Naive thymus-derived CD4-positive, alpha-beta T cell (primary cell): ENCODE data around the gene SPINT3. TPM values are rescaled to one million over a fixed set of nuclear protein-coding genes. Genes with fewer than 3 reads are reported as not detected.

Source experiments
- ATAC-seq: fragments of 150-1000 bp; cut with Tn5 transposase; 2 replicates; pipeline ENCODE4 v1.10.0; 2021; ENCODE audit warnings: mild to moderate bottlenecking, moderate library complexity
- CTCF ChIA-PET: fragments of 350-600 bp; sonication (Branson Sonifier 250); formaldehyde crosslinking; loops from one replicate; lab custom pipeline; 2021; ENCODE audit warnings: antibody characterized with exemption; lab: Charles Lee
- POLR2A ChIA-PET: fragments of 350-600 bp; sonication (Branson Sonifier 250); formaldehyde crosslinking; loops from one replicate; lab custom pipeline; 2021; ENCODE audit warnings: antibody characterized with exemption, inconsistent platforms; lab: Charles Lee
- DNase-seq, 9 donors: peaks; one replicate each; pipeline versions ENCODE4 v3.0.0 to v3.0.0-alpha.2; 2020 to 2022; ENCODE audit warnings: mixed read lengths in 1 of 9
- H3K27ac ChIP-seq: one replicate; pipeline ENCODE4 v1.7.0; 2013; ENCODE audit warnings: mild to moderate bottlenecking, low read depth, low read length, moderate library complexity
- H3K27me3 ChIP-seq, 2 donors: one replicate each; pipeline ENCODE4 v1.7.0; 2013; ENCODE audit warnings: low read length in 2 of 2, mild to moderate bottlenecking in 2 of 2, moderate library complexity in 2 of 2; ENCODE audit not compliant: control insufficient read depth in 2 of 2, insufficient read depth in 2 of 2
- H3K36me3 ChIP-seq, 3 experiments: 1 replicate in 2 of 3; 2 replicates in 1 of 3; pipeline ENCODE4 v1.7.0; 2013; ENCODE audit warnings: low read length in 3 of 3, mild to moderate bottlenecking in 3 of 3, moderate library complexity in 1 of 3; ENCODE audit not compliant: insufficient read depth in 3 of 3, control insufficient read depth in 2 of 3
- H3K4me1 ChIP-seq, 2 donors: one replicate each; pipeline ENCODE4 v1.7.0; 2013; ENCODE audit warnings: low read length in 2 of 2, mild to moderate bottlenecking in 2 of 2, moderate library complexity in 1 of 2; ENCODE audit not compliant: control insufficient read depth in 2 of 2, insufficient read depth in 2 of 2
- H3K4me3 ChIP-seq: 2 replicates; pipeline ENCODE4 v1.7.0; 2013; ENCODE audit warnings: mild to moderate bottlenecking, low read length
- H3K9me3 ChIP-seq, 3 experiments: 1 replicate in 2 of 3; 2 replicates in 1 of 3; pipeline ENCODE4 v1.7.0; 2013; ENCODE audit warnings: low read length in 3 of 3; ENCODE audit not compliant: control insufficient read depth in 2 of 3
- H3K27ac Mint-ChIP-seq, 9 donors: one replicate each; pipeline ENCODE4 v1.8.0; 2020 to 2022; ENCODE audit warnings: mixed read lengths in 9 of 9, mild to moderate bottlenecking in 8 of 9, moderate library complexity in 5 of 9, inconsistent platforms in 2 of 9
- H3K27me3 Mint-ChIP-seq, 5 donors: one replicate each; pipeline ENCODE4 v1.8.0; 2021 to 2022; ENCODE audit warnings: mixed read lengths in 5 of 5, mild to moderate bottlenecking in 1 of 5
- H3K36me3 Mint-ChIP-seq, 5 donors: one replicate each; pipeline ENCODE4 v1.8.0; 2020 to 2022; ENCODE audit warnings: mixed read lengths in 5 of 5, mild to moderate bottlenecking in 3 of 5, inconsistent platforms in 1 of 5
- H3K4me1 Mint-ChIP-seq, 7 donors: one replicate each; pipeline ENCODE4 v1.8.0; 2020 to 2022; ENCODE audit warnings: mixed read lengths in 7 of 7, mild to moderate bottlenecking in 3 of 7, inconsistent platforms in 1 of 7
- H3K4me3 Mint-ChIP-seq, 10 donors: one replicate each; pipeline ENCODE4 v1.8.0; 2020 to 2022; ENCODE audit warnings: mild to moderate bottlenecking in 10 of 10, mixed read lengths in 10 of 10, moderate library complexity in 6 of 10, inconsistent platforms in 2 of 10
- H3K9me3 Mint-ChIP-seq, 11 donors: one replicate each; pipeline ENCODE4 v1.8.0; 2020 to 2022; ENCODE audit warnings: mixed read lengths in 11 of 11, mild to moderate bottlenecking in 4 of 11, inconsistent platforms in 1 of 11, moderate library complexity in 1 of 11
- intact Hi-C, 2 donors: fragments of 100-400 bp; cut with micrococcal nuclease; formaldehyde crosslinking; loops; one replicate each; pipeline ENCODE4 v1.15.1; 2023
- polyA plus RNA-seq, 2 donors: library from polyadenylated mRNA; unstranded; fragments of 300-500 nt; fragmentation: Illumina TruSeq; gene quantifications; one replicate each; pipeline ENCODE4 v1.2.3, GENCODE V29; 2021
- total RNA-seq, 6 experiments: library from RNA in 5 of 6; stranded (reverse) in 5 of 6; gene quantifications; 1 replicate in 5 of 6; 2 replicates in 1 of 6; pipeline ENCODE4 v1.2.3 and lab custom pipeline; 2021 to 2026

Gene SPINT3, protein sequence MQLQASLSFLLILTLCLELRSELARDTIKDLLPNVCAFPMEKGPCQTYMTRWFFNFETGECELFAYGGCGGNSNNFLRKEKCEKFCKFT
- total RNA-seq (not detected), polyA plus RNA-seq (not detected), total RNA-seq (lab: John Stamatoyannopoulos, UW) (not detected)

DNA sequence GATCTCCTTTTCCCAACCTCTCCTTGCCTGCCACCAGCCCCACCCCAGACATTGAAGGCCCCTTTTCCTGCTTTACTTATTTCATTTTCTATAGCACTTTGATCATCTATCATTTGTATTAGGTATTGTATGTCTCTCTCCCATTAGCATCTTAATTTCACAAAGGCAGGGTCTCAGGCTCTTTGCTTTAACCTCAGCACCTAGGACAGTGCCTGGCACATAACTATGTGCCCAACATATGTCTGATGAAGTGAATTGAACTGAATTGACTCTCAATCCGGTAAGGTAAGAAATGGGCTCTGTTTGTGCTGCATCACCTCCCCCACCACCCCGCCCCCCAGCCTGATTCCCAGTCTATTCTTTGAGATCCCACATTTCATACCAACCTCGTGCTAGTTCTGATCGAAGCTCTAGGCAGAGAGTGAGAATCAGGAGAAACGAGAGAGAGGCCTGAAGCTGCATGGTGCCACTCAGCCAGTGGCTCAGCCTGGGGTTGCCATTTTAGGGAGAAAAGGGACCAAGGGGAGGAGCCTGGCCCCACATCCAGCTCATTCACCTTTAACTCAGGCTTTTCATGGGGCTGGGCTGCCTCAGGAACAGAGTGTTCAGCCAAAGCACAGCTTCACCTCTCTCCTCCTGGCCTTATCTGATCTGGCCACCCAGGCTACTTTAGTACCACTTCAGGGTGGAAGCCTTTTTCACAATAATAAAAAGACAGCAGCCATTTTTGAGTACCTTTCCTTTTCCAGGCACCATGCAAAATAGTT lies at the start of gene SPINT3:
TSS of gene SPINT3 (minus strand) at position 476 of the 767 bp plus-strand sequence. CDS start at position 462, 14 bp downstream.
- intact Hi-C loops, result no loop called here
- Histone ChIP-seq H3K27ac (no peak within 1 kb of the TSS), H3K36me3 (no peaks in the 10 kb centered on the region), H3K4me1 (no peaks in the 10 kb centered on the region), H3K27me3 (no peaks in the 10 kb centered on the region), H3K4me3 (no peak within 1 kb of the TSS), H3K9me3 (no peaks in the 10 kb centered on the region)
- Mint-ChIP-seq H3K27me3 (peaks cover 17 to 50% (median 30%) of the 10 kb centered on the region in 5 donors), H3K9me3 (peaks cover 0 to 7% (median 0%) of the 10 kb centered on the region in 11 donors), H3K27ac (no peak within 1 kb of the TSS), H3K4me3 (no peak within 1 kb of the TSS), H3K4me1 (no peaks in the 10 kb centered on the region), H3K36me3 (peaks cover 0 to 6% (median 0%) of the 10 kb centered on the region in 5 donors)
- no peak for ATAC-seq
- no peak for DNase-seq
- CTCF ChIA-PET, result no interaction called here
- POLR2A ChIA-PET, result no interaction called here

DNA sequence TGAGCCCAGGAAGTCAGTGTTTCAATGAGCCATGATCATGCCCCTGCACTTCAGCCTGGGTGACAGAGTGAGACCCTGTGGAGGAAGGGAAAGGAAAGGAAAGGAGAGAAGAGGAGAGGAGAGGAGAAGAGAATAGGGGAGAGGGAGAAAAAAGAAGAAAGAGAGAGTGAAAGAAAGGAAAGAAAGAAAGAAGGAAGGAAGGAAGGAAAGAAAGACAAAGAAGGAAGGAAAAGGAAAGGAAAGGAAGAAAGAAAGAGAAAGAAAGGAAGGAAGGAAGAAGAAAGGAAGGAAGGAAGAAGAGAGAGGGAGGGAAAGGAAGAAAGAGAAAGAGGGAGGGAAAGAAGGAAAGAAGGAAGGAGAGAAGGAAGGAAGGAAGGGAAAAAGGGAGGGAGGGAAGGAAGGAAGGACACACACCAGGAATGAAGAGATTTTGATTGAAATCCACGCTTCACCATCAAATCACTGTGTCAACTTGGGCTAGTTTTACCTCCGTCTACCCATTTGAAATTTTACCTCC lies 49.4 kb upstream of the SPINT3 start:
- Histone ChIP-seq H3K4me1 (no peaks in the 10 kb centered on the region), H3K27ac (no peak overlapping the region), H3K27me3 (no peaks in the 10 kb centered on the region), H3K36me3 (no peaks in the 10 kb centered on the region), H3K9me3 (no peaks in the 10 kb centered on the region), H3K4me3 (no peak overlapping the region)
- Mint-ChIP-seq H3K4me3 (no peak overlapping the region), H3K27ac (no peak overlapping the region), H3K4me1 (no peaks in the 10 kb centered on the region), H3K36me3 (no peaks in the 10 kb centered on the region), H3K27me3 (peaks cover 14 to 48% (median 36%) of the 10 kb centered on the region in 5 donors), H3K9me3 (peaks cover 0 to 3% (median 0%) of the 10 kb centered on the region in 11 donors)
- POLR2A ChIA-PET, result no interaction called here
- intact Hi-C loops, result no loop called here
- ATAC-seq (no peak), DNase-seq (no peak)
- CTCF ChIA-PET, result no interaction called here

DNA sequence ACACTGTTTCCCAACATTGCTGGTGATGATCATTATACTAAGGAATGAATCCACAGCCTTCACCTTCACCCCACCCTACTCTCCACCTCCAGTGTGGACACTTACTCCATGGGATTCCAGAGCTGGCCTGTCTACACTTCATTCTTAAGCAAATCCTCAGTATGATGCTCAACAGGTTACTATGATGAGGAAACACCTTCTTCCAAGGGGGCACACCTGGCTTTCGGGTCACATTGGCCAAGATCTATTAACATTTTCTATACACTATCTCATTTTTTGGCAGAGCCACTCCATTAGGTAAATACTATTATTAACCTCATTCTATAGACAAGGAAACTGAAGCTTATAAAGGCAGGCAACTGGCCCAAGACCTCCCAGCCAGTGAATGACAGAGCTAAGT lies 39.8 kb upstream of the SPINT3 start:
- Mint-ChIP-seq H3K36me3 (peaks cover 0 to 2% (median 0%) of the 10 kb centered on the region in 5 donors), H3K4me1 (no peaks in the 10 kb centered on the region), H3K27me3 (peaks cover 3 to 42% (median 22%) of the 10 kb centered on the region in 5 donors), H3K27ac (no peak overlapping the region), H3K9me3 (peaks cover 0 to 7% (median 3%) of the 10 kb centered on the region in 11 donors), H3K4me3 (no peak overlapping the region)
- ChIA-PET CTCF (no interaction called here), POLR2A (no interaction called here)
- Histone ChIP-seq H3K4me1 (no peaks in the 10 kb centered on the region), H3K4me3 (no peak overlapping the region), H3K36me3 (no peaks in the 10 kb centered on the region), H3K27me3 (no peaks in the 10 kb centered on the region), H3K9me3 (no peaks in the 10 kb centered on the region), H3K27ac (no peak overlapping the region)
- intact Hi-C loops, result no loop called here
- no peak for DNase-seq
- no peak for ATAC-seq

DNA sequence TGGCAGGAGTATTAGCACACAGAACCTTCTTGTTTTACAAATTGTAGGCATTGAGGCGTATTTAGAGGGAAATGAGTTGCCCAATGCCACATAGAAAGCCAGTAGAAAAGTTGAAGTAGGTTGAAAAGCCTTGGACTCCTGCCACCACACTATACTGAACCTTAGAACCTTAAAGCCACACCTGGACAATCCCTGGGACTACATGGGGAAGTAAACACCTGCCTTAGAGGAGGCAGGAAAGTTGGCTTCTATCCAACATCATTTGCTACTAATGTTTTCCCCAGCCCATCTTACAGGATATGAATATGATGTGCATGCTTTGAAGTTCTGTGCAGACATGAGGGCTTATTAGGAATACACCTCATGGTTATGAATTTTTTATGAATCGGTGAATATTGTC lies 37.0 kb upstream of the SPINT3 start:
- Mint-ChIP-seq H3K4me3 (no peak overlapping the region), H3K27me3 (peaks cover 9 to 45% (median 24%) of the 10 kb centered on the region in 5 donors), H3K9me3 (peaks cover 0 to 10% (median 4%) of the 10 kb centered on the region in 11 donors), H3K36me3 (peaks cover 0 to 4% (median 0%) of the 10 kb centered on the region in 5 donors), H3K4me1 (no peaks in the 10 kb centered on the region), H3K27ac (no peak overlapping the region)
- H3K27ac ChIP-seq, result no peak overlapping the region
- H3K36me3 ChIP-seq, result no peaks in the 10 kb centered on the region
- ChIA-PET POLR2A (no interaction called here), CTCF (no interaction called here)
- no peaks in the 10 kb centered on the region for H3K4me1 ChIP-seq
- H3K4me3 ChIP-seq, result no peak overlapping the region
- DNase-seq, result no peak
- no peak for ATAC-seq
- intact Hi-C loops, result no loop called here
- no peaks in the 10 kb centered on the region for H3K9me3 ChIP-seq
- H3K27me3 ChIP-seq, result no peaks in the 10 kb centered on the region

DNA sequence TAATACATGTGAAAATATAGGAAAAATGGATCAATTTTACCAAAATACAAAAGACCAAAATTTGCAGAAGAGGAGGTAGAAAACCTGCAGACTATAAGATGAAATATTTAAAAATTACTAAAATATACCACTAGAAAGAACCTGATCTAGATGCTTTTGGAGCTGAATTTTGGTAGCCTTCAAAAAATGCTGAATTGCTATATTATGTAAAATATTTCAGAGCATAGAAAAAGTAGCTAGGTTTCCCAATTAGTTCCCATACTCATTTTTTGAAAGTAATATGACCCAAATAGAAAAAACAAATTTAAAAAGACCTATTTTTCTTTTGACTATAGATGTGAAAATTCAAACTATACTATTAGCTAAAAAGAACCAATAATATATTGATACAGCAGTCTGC lies 35.3 kb upstream of the SPINT3 start:
- Mint-ChIP-seq H3K36me3 (peaks cover 0 to 4% (median 0%) of the 10 kb centered on the region in 5 donors), H3K9me3 (peaks cover 0 to 10% (median 4%) of the 10 kb centered on the region in 11 donors), H3K4me3 (no peak overlapping the region), H3K27me3 (peaks cover 9 to 46% (median 25%) of the 10 kb centered on the region in 5 donors), H3K4me1 (no peaks in the 10 kb centered on the region), H3K27ac (no peak overlapping the region)
- no peak overlapping the region for H3K4me3 ChIP-seq
- H3K9me3 ChIP-seq, result no peaks in the 10 kb centered on the region
- H3K4me1 ChIP-seq, result no peaks in the 10 kb centered on the region
- ATAC-seq, result no peak
- H3K27ac ChIP-seq, result no peak overlapping the region
- ChIA-PET POLR2A (interaction anchor here (0.6 kb wide), 1 partner anchor 73 kb away, joined by 3 read pairs; no protein-coding TSS in a partner anchor), CTCF (no interaction called here)
- H3K27me3 ChIP-seq, result peaks cover 0 to 4% of the 10 kb centered on the region in 2 donors
- H3K36me3 ChIP-seq, result no peaks in the 10 kb centered on the region
- no peak for DNase-seq
- intact Hi-C loops, result no loop called here

DNA sequence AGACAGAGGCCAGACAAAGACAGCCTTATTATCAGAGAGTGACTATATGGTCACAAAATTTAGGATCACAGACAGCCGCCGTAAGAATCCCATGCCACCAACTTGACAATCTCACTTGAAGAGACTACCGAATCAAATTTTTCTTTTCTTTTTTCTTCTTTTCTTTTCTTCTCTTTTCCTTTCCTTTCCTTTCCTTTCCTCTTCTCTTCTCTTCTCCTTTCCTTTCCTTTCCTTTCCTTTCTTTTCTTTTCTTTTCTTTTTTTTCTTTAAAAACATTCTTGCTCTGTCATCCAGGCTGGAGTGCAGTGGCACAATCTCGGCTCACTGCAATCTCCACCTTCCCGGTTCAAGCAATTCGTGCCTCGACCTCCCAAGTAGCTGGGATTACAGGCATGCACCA lies 33.0 kb upstream of the SPINT3 start:
- H3K27me3 ChIP-seq, result peaks cover 0 to 4% of the 10 kb centered on the region in 2 donors
- Mint-ChIP-seq H3K27me3 (peaks cover 17 to 40% (median 33%) of the 10 kb centered on the region in 5 donors), H3K27ac (no peak overlapping the region), H3K4me1 (no peaks in the 10 kb centered on the region), H3K36me3 (peaks cover 0 to 4% (median 0%) of the 10 kb centered on the region in 5 donors), H3K4me3 (no peak overlapping the region), H3K9me3 (peaks cover 0 to 10% (median 4%) of the 10 kb centered on the region in 11 donors)
- DNase-seq, result no peak
- intact Hi-C loops, result loop anchor here in 1 of 2 donors (5.0 kb wide), 1 partner anchor 224 kb away; no protein-coding TSS in a partner anchor
- no peaks in the 10 kb centered on the region for H3K9me3 ChIP-seq
- POLR2A ChIA-PET, result no interaction called here
- ATAC-seq, result no peak
- no peak overlapping the region for H3K4me3 ChIP-seq
- no peak overlapping the region for H3K27ac ChIP-seq
- no peaks in the 10 kb centered on the region for H3K4me1 ChIP-seq
- CTCF ChIA-PET, result no interaction called here
- H3K36me3 ChIP-seq, result no peaks in the 10 kb centered on the region
